Measurements from ENCODE around the gene ALDH2.
"Not testable (repeated sequence)": the region's sequence is repeated elsewhere in the genome, so short reads cannot be mapped to it uniquely, and the experiment has no call there.

ALDH2 gene

DNA sequence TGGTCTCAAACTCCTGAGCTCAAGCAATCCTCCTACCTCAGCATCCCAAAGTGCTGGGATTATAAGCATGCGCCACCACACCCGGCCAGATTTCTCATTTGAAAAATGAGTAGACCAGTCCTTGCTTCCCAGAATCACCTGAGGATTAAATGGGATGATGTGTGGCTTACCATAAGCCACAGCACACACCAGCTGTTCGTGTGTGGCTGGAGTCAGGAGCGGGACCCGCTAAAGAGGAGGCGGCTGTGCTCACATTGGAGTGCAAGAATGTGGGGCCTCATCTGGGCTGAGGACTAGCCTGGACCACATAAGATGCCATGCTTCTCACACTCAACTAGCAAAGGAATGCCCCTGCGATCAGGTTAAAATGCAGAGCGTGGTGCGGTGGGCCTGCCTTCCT lies 6.7 kb upstream of the ALDH2 start:
- DNase-seq, result no peak

DNA sequence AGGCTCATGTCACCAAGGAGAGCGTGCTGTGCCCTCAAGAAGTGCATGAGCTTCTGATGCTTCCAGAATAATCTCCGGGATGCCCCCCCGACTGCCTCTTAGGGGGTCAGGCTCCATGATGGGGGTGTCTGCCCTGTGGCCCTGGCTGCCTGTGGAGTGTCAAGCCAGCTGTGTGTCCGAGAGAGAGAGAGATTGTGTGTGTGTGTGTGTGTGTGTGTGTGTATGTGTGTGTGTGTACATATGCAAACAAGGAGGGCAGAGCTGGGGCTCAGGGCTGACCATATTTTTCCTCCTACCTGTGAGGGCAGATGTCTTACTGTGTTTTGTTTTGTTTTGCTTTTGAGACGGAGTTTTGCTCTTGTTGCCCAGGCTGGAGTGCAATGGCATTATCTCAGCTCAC lies 5.6 kb upstream of the ALDH2 start:
- DNase-seq, result no peak

DNA sequence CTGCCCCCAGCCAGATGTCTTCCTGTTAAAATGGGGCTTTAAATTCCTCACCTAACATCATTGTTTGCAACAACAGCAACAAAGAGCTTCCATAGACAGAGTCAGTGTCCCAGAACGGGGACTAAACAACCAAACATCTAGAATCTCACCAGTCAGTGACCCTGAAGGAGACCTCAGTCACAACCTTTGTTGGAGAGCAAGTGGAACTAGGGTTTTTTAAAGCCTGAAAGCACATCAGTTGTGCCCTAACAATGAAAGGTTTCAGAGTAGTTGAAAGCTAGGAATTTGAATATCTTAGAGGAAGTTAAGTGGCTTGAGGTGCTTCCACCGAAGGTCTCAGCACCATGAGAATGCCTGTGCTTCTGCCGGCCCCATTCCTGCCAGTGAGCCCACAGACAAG lies 5.0 kb upstream of the ALDH2 start:
- DNase-seq, result no peak

DNA sequence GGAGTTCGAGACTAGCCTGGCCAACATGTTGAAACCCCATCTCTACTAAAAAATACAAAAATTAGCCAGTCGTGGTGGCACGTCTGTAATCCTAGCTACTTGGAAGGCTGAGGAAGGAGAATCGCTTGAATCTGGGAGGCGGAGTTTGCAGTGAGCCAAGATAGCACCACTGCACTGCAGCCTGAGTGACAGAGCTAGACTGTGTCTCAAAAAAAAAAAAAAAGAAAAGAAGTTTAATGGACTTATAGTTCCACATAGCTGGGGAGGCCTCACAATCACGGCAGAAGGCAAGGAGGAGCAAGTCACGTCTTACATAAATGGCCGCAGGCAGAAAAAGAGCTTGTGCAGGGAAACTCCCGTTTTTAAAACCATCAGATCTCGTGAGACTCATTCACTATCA lies 3.2 kb upstream of the ALDH2 start:
- DNase-seq, result not testable (repeated sequence)

DNA sequence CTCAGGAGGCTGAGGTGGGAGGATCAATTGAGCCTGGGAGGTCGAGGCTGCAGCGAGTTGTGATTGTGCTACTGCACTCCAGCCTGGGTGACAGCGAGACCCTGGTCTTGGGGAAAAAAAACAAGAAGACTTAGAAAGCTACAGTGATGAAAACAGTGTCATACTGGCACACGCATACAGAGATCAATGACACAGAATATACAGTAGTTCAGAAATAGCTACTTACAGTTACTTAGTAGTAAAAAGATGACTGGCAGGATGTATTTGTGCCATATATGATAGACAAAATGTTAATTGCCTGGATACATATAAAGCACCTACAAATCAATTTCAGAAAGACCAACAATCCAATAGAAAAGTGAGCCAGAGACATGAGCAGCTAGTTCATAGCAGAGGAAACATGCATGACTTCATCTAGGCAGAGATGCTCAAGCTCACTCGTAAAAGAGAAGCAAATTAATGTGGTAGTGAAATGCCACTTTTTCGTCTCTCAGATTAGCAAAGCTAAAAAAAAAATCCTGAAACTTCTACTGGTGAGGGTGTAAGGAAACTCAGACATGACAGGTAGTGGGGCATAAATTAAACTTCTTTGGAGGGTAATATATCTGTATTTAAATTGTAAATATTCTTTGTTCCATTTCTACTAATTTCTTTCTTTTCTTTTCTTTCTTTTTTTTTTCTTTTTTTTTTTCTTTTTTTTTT lies 2.5 kb upstream of the ALDH2 start:
- DNase-seq, result no peak

DNA sequence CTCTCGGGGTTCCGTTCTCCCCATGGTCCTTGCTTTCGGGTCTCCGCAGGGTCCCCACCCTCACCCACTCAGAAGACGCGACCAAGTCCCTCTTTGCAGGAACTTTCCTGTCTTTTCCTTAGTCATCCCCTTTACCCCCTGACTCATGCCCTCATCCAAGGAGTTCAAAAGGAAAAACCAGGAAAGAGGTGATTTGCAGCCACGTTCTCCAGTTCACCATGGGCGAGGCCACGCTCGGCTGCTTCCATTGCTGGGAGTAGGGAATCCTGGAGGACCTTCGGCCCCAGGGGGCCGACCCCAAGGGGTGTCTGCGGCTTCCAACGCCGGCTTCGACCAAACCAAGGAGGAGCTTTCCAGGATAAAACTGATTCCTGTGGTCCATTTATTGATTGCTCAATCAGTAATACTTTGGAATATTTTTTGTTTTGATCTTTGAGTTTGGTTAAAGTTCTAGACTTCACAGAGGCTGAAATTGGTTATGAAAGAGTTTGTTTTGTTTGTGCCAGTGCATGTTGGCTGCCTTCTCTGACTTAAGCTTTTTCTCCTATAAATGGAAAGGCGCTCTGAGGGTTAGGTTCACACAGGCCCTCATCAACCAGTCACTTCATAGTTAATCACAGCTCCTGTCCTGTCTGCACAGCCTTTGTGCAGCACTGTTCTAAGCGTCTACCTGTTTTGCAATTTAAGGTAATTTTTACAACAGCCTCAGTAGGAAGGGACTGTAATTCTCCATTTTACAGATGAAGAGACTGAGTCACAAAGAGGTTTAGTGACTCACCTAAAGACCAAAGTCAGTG lies 827 bp downstream of the ALDH2 start:
- DNase-seq, result peak; percentile 23

DNA sequence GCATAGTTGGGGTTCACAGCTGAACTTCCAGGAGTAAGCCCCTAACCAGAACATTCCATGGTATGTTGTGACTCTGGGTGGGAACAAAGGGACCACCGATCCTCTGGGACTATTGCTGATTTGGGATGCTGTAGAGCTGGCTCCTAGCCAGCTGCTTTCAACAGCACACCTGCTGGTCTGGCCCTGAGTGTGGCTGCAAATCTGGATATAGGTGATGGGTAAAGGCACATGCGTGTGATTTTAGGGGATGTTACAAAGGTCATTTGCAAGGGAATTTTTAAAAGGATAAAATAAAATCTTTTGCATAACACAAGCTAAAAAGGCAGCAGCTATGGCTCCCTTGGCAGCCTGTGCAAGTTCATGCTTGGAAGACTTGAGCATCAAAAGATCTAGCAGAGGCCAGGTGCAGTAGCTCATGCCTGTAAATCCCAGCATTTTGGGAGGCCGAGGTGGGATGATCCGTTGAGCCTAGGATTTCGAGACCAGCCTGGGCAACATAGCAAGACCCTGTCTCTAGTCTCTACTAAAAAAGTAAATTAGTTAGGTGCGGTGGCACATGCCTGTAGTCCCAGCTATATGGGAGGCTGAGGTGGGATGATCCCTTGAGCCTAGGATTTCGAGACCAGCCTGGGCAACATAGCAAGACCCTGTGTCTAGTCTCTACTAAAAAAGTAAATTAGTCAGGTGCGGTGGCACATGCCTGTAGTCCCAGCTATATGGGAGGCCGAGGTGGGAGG lies 1.6 kb downstream of the ALDH2 start:
- DNase-seq, result peak; percentile 59

DNA sequence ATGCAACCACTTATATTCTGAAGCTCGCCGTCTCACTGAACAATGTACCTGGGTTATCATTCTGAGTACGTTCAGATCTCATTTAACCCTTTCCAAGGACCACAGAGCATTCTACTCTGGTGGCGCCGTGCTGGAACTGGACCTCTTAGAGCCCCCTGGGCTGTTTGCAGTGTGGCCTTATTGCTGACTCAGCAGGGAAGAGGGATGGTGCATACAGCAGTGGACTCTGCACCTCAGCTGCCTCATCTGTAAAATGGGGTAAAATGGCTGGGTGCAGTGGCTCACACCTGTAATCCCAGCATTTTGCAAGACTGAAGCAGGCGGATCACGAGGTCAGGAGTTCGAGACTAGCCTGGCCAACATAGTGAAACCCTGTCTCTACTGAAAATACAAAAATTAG lies 2.9 kb downstream of the ALDH2 start:
- no peak for DNase-seq

DNA sequence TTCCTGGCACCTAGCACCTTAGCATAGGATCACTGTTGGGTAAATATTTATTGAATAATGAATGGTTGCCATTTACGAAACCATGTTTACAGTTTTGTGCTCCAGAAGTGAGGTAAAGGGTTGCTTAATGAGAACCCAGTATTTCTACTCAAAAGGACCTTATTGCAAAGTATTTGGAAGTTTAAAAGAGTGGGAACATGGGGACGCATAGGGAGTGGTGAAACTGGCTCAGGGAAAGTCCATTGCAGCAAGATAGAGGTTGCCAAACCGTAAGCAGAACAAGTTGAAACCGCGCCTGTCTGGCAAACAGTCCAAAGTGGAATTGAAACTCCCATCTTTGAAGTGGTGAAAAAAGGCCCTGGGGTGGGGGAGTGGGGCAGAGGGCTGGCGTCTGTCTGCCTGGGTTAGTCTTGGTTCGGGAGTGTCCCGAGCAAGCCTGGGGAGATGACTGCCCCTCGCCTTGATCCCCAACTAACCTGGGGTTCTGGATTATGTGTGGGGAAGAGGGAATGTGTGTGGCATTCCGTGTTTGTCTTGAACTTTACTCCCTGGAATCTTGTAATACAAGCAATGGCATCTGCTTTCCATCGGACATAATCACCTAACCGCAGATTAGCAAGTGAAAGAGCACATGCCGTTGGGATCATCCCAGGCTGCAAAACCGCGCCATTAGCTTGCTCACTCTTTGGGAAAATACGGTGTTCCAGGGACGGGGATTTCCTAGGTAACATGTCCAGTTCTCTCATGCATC lies 7.2 kb downstream of the ALDH2 start:
- DNase-seq, result no peak

DNA sequence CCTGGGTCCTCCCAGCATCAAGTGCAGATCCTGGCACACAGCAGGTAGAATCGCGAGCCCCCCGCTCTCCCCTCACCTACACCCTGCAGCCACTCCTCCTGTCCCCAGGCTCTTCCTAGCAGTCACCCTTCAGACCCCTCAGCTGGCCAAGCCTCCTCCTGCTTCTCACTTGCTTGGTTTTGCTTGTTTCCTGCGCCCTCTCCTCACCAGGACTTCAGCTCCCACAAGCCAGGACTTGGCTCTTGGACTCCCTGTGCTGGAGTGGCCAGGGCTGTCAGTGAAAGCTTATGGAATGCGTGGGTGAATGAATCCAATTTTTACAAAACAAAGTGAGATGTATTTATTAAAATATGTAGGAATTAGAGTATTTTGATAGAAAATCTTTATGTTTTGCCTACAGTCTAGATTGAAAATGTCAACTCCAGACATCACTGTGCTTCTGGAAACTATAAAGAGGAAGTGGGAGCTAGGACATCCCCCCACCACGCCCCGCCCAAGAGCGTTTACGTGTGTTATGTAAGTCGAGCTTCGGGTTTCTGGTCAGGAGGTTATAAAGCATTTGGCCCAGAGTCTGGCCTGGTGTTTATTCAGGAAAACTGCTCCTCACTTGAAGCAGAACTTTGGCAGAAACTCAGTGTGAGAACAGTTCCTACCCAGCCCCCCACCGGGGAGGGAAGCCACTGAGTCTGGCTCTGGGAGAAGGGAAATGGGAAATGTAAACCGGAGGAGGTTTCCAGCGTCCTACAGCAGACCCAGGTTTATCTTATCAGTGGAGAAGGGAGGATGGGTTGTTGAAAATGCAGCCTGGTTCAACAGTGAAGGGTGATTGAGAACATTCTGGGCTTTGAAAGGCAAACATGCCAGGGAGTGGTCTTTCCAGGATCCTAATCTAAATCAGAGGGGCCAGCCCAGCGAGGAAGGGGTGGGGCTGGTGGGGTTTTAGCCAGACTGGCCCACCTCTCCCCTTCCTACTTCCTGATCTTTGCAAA lies 8.8 kb downstream of the ALDH2 start:
- no peak for DNase-seq

DNA sequence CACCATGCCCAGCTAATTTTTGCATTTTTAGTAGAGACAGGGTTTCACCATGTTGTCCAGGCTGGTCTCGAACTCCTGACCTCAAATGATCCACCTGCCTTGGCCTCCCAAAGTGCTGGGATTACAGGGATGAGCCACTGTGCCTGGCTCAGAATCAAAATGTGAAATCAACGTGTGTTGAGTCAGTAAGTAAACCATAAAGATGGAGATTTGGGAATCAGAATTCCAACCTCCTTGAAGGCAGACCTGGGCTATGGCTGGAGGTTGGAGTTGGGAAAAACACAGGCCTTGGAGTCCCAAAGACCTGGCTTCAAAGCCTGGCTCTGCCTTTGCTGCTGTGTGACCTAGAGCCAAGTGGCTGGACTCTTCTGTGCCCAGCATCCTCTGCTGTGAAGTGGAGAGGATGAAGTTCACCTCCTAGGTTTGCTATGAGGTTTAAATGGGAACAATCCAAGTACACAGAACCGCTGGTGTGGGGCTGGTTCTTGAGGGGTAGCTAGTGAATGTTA lies 10.2 kb downstream of the ALDH2 start:
- DNase-seq, result no peak

DNA sequence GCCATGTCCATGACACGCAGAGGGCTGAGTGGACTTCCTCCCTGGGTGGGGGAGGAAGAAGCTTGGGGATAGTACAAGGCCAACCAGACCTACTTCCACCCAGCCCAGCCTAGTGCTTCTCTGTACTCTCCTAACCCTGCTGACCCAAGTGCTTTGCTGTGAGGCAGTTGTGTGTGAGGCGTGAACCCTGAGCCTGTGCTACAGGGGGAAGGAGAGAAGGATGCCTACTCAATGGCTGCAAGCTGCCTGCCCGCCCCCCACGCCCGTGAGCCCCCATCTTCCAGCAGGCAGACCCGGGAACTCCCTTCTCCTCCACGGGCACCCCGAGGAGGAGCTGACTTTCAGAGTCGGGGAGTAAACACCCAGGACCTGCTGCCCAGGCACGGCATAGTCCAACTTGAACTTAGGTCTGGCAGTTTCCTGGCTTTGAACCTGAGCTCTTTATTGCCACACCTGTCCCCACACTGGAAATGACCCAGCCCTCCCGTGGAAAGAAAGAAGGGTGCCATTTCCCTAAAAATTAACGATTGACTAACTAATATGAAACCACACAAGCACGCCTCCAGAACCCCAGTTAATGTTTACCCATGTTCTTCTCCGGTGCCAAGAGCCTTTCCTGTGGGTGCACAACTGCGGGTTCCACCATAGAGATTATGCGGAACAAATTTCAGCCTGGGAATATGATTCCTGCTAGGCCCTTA lies 10.8 kb downstream of the ALDH2 start:
- no peak for DNase-seq

DNA sequence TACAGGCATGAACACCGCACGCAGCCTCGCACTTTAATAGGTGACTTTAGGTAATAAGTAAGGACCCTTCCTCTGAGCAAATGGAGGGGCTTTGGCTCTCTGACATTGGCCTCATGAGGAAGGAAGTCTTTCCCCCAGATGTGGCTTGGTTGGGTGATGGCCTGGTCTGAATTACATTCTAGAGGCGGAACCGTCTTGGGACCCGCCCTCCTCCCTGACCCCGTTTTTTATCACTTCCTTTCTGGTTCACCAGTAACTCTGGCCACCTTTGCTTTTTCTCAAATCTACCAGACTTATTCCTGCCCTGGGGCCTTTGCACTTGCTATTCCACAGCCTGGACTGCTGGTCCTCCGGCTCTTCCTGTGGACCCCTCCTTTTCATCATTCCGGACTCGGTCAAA lies 13.4 kb downstream of the ALDH2 start:
- DNase-seq, result no peak

DNA sequence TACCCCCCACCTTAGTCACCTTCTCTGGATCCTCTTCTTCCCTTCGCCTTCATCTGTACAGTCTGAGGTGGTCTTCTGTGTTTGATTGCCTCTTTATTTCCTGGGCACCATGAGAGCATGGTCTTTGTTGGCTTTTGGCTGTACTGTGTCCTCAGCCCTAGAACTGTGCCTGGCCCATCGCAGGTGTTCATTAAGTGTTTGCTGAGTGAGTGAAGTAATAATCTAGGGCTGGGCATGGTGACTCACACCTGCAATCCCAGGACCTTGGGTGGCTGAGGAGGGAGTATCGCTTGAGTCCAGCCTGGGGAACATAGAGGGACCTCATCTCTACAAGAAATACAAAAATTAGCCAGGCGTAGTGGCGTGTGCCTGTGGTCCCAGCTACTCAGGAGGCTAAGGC lies 13.9 kb downstream of the ALDH2 start:
- DNase-seq, result no peak

DNA sequence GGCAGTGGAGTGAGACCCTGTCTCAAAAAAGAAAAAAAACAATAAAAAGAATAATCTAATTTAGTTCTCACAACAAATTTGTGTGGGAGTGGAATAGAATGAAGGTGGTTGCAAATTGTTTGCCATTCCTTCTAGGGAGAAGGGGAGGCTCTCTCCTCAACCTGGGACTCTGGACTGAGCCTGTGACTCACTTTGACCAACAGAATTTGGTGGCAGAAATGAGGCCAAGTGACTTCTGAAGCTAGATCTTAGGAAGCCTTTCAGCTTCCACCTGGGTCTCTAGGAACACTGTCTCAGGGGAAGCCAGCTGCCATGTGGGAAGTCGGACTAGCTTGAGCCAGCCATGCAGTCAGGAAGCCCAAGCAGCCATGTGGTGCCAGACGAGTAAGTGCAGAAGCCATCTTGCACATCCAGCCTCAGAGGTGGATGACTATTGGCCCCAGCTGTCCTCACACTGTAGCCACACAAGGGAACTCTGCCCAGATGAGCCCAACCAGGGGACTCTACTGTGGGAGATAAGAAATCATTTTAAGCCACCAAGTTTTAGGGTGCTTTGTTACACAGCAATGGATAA lies 14.4 kb downstream of the ALDH2 start:
- DNase-seq, result no peak

DNA sequence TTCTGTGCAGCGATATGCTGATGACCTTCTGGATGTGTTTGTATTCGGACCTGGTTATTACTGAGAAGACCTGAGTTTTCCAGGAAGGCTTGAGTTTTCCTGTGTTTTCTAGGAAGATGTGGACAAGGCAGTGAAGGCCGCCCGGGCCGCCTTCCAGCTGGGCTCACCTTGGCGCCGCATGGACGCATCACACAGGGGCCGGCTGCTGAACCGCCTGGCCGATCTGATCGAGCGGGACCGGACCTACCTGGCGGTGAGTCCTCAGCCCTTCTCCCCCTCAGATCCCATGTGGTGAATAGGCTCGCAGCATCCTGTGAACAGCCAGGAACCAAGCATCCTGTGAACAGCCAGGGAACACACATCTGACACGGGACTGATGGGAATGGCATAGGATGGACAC lies 16.3 kb downstream of the ALDH2 start:
- no peak for DNase-seq

DNA sequence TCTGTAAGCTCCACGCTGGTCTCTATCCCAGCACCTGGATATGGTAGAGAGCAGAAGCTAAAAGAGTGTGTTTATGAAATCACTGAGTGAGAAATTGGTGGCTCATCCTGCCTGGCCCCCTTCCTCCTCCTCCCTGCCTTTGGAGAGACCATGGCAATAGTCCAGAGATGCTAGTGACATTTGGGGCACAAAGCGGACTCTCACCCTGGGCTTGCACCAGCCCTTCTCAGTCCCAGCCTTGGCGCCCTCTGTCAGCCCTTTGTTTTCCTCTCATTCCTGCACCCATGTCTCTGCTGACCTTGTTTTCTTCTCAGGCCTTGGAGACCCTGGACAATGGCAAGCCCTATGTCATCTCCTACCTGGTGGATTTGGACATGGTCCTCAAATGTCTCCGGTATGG lies 18.2 kb downstream of the ALDH2 start:
- no peak for DNase-seq

DNA sequence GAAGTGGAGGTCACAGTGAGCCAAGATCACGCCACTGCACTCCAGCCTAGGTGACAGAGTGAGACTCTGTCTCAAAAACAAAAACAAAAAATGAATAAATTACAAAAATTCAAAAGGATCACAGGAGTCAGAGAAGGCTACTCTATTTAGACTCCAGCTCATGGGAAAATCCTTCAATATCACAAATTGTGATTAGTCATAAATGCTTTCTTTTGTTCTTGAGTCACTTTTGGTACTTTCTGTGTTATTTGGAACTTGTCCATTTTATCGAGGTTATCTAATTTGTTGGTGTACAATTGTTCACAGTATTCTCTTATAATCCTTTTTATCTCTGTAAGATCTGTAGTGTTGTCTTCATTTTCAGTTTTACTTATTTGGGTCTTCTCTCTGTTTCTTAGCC lies 18.9 kb downstream of the ALDH2 start:
- DNase-seq, result no peak

DNA sequence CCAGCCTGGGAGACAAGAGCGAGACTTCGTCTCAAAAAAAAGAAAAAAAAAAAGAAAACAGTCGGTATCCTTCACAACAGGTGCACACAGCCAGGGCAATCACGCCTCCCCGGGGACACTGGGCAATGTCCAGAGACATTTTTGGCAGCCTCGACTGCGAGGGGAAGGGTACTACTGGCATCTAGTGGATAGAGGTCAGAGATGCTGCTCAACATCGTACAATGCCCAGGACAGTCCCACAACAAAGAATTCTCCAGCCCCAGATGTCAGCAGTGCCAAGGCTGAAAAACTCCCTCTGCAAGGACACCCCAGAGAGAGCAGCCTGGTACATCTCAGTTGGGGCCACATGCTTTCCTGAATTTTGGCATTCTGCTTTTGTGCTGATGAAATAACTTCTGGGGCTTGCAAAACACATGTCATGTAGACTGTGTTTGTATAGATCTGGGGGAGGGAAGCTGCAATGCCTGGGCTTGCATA lies 21.5 kb downstream of the ALDH2 start:
- no peak for DNase-seq

DNA sequence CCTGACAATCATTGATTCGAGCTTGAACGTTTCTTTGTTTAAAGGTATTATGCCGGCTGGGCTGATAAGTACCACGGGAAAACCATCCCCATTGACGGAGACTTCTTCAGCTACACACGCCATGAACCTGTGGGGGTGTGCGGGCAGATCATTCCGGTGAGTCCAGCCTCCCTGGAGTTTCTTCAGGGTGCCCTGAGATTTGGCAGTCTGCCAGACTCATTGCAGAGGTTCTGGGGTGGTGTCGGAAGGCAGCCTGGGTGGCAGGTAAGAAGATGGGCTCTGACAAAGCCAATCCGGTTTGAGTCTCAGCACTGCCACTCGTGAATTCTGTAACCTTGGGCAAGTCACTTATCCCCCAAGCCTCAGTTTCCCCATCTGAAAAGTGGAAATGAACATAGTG lies 23.0 kb downstream of the ALDH2 start:
- no peak for DNase-seq

DNA sequence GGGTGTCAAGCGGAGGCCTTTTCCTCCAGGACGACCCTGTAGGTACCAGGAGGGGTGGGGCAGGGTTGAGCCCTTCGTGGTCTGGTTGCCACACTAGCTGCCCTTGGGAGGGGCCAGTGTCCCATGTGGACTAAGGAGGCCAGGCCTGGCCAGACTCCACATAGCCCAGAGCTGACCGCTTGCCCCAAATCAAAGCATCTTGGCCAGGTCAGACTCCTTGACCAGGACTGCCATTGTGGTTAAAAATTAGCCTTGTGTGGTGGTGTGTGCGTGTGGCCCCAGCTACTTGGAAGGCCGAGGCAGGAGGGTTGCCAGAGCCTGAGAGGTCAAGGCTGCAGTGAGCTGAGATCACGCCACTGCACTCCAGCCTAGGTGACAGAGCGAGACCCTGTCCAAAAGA lies 24.8 kb downstream of the ALDH2 start:
- no peak for DNase-seq

Data from NCI-H1105 treated with DMSO at 0.1 percent for 48 hours (cell line).